Activated T-helper 1 cell treated with anti-CD3 and anti-CD28 coated beads, Interleukin-12 subunit alpha, Interleukin-12 subunit beta, Interleukin-2, Interleukin-4 antibody, amounts not matched to agents 30 ng/mL and 10 ng/mL and 1 ng/mL, durations not matched to agents 14 hours and 24 hours and 36 hours (primary cell): Measurements from ENCODE around the gene HMGCS2. TPM values are rescaled to one million over a fixed set of nuclear protein-coding genes. Genes with fewer than 3 reads are reported as not detected.
A peak's percentile ranks its signal among the peaks of the same experiment; 100 is the strongest.

Experiments
- DNase-seq: peaks from one replicate; pipeline ENCODE4 v3.0.0; 2021; ENCODE audit warnings: low spot score
- H3K27ac Mint-ChIP-seq: one replicate; pipeline ENCODE4 v1.8.0; 2021; ENCODE audit warnings: mild to moderate bottlenecking, mixed read lengths
- H3K27me3 Mint-ChIP-seq: one replicate; pipeline ENCODE4 v1.8.0; 2022; ENCODE audit warnings: mild to moderate bottlenecking, moderate library complexity, mixed read lengths; ENCODE audit not compliant: insufficient read depth
- H3K36me3 Mint-ChIP-seq: one replicate; pipeline ENCODE4 v1.8.0; 2021; ENCODE audit warnings: low read depth, mixed read lengths
- H3K4me1 Mint-ChIP-seq: one replicate; pipeline ENCODE4 v1.8.0; 2021; ENCODE audit warnings: low read depth, mixed read lengths
- H3K4me3 Mint-ChIP-seq: one replicate; pipeline ENCODE4 v1.8.0; 2021; ENCODE audit warnings: mild to moderate bottlenecking, moderate library complexity, mixed read lengths
- H3K9me3 Mint-ChIP-seq: one replicate; pipeline ENCODE4 v1.8.0; 2021; ENCODE audit warnings: mixed read lengths
- intact Hi-C: fragments of 100-400 bp; cut with micrococcal nuclease; formaldehyde crosslinking; loops from one replicate; pipeline ENCODE4 v1.15.1; 2024
- total RNA-seq: library from RNA; stranded (reverse); gene quantifications from 2 replicates; pipeline ENCODE4 v1.2.3, GENCODE V29; 2022

Gene HMGCS2
- total RNA-seq, 1 donor from 2014 or later, result not detected

GRCh38 chr1:119784191-119784781 is 15.6 kb upstream of the HMGCS2 start:
- no peak for DNase-seq
- Mint-ChIP-seq H3K4me3 (no peak overlapping the region), H3K9me3 (no peaks in the 10 kb centered on the region), H3K36me3 (no peaks in the 10 kb centered on the region), H3K27me3 (peaks cover 29% of the 10 kb centered on the region), H3K27ac (peak overlapping the region; percentile 18), H3K4me1 (peaks cover 61% of the 10 kb centered on the region)
- intact Hi-C loops, result loop anchor here (5.0 kb wide), 1 partner anchor 37 kb away; no protein-coding TSS in a partner anchor

GRCh38 chr1:119783354-119784185 is 14.9 kb upstream of the HMGCS2 start:
- Mint-ChIP-seq H3K9me3 (no peaks in the 10 kb centered on the region), H3K4me1 (peaks cover 61% of the 10 kb centered on the region), H3K36me3 (no peaks in the 10 kb centered on the region), H3K27me3 (peaks cover 29% of the 10 kb centered on the region), H3K27ac (peak overlapping the region; percentile 64), H3K4me3 (no peak overlapping the region)
- no peak for DNase-seq
- intact Hi-C loops, result loop anchor here (5.0 kb wide), 1 partner anchor 36 kb away; no protein-coding TSS in a partner anchor

DNA sequence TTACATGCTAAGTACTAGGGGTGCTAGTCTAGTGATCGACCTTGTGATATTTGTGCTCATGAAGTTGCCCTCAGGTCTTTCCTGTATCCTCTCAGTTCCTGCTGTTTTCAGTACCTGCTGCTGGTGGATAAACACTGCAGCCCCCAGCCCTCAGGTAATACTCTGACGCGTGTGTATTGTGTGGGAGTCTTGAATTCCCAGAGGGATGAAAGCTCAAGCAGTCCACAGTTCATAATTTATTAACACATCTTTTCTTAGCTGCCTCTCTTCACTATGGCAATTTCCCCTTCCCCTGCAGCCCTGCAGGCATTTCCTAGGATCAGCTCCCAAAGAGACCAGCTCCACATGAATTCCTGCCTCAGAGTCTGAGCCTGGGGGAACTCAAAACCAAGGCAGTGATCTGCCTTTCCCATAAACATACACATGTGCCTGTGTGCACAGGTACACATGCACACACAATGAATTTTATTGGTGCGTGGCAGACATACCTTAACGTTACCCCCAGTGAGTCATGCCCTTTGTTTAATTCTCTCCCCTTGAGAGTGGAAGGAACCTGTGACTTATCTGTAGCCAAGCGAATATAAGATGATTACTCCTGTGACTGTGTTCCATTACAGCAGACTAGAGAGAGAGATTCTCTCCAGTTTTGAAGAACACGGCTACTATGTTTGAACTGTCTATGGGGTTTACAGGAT is 14.1 kb upstream of the HMGCS2 start:
- H3K27me3 Mint-ChIP-seq, result peaks cover 29% of the 10 kb centered on the region
- no peak for DNase-seq
- H3K4me1 Mint-ChIP-seq, result peaks cover 55% of the 10 kb centered on the region
- H3K9me3 Mint-ChIP-seq, result no peaks in the 10 kb centered on the region
- H3K4me3 Mint-ChIP-seq, result no peak overlapping the region
- peak overlapping the region; percentile 64 for H3K27ac Mint-ChIP-seq
- intact Hi-C loops, result loop anchor here (5.0 kb wide), 1 partner anchor 35 kb away; no protein-coding TSS in a partner anchor
- no peaks in the 10 kb centered on the region for H3K36me3 Mint-ChIP-seq

- H3K27me3 Mint-ChIP-seq, result peaks cover 29% of the 10 kb centered on the region
- no peak for DNase-seq
- no peaks in the 10 kb centered on the region for H3K36me3 Mint-ChIP-seq
- H3K9me3 Mint-ChIP-seq, result no peaks in the 10 kb centered on the region
- no peak overlapping the region for H3K27ac Mint-ChIP-seq
- H3K4me1 Mint-ChIP-seq, result peaks cover 49% of the 10 kb centered on the region
- no peak overlapping the region for H3K4me3 Mint-ChIP-seq
- intact Hi-C loops, result loop anchor here (5.0 kb wide), 1 partner anchor 34 kb away; no protein-coding TSS in a partner anchor
Observed at GRCh38 chr1:119781434-119782210, 12.9 kb upstream of the HMGCS2 start.

- Mint-ChIP-seq H3K9me3 (no peaks in the 10 kb centered on the region), H3K4me1 (peaks cover 32% of the 10 kb centered on the region), H3K36me3 (no peaks in the 10 kb centered on the region), H3K27ac (no peak overlapping the region), H3K4me3 (no peak overlapping the region), H3K27me3 (peaks cover 34% of the 10 kb centered on the region)
- DNase-seq, result no peak
- intact Hi-C loops, result loop anchor here (5.0 kb wide), 1 partner anchor 33 kb away; no protein-coding TSS in a partner anchor
Observed at GRCh38 chr1:119779869-119780356, 11.2 kb upstream of the HMGCS2 start.

DNA sequence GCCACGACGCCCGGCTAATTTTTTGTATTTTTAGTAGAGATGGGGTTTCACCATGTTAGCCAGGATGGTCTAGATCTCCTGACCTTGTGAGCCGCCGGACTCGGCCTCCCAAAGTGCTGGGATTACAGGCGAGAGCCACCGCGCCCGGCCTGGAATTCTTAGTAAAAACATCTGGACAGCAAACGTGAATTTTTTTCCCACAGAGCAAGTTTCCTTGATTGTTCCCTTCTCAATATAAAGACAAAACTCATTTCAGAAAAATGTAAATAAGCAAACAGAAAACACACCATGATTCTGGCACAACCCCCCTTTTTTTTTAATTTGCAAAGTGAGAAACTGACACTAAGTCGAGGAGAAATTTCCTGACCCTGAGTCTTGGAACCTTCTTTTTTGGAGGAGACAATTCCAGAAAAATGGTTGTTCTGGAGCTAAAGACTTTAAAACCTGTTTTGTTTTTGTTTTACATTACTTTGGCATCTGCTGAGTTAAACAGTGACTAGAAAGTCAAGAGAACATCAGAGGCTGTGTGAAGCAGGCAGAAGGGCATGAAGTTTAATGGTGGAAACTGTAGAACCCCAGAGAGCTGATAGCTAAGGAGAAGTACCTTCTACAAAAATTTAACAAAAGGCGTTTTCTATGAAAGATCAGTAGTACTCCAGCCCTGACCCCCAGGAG is 10.3 kb upstream of the HMGCS2 start:
- intact Hi-C loops, result no loop called here

GRCh38 chr1:119778359-119778758 is 9.7 kb upstream of the HMGCS2 start:
- DNase-seq, result no peak
- Mint-ChIP-seq H3K27me3 (peaks cover 32% of the 10 kb centered on the region), H3K36me3 (peaks cover 3% of the 10 kb centered on the region), H3K4me1 (peaks cover 19% of the 10 kb centered on the region), H3K9me3 (no peaks in the 10 kb centered on the region), H3K27ac (no peak overlapping the region), H3K4me3 (no peak overlapping the region)
- intact Hi-C loops, result no loop called here

More for the DNA sequence above, 10.3 kb upstream of the HMGCS2 start:
- no peak for DNase-seq
- Mint-ChIP-seq H3K27ac (no peak overlapping the region), H3K36me3 (no peaks in the 10 kb centered on the region), H3K9me3 (no peaks in the 10 kb centered on the region), H3K4me3 (no peak overlapping the region), H3K27me3 (peaks cover 34% of the 10 kb centered on the region), H3K4me1 (peaks cover 26% of the 10 kb centered on the region)

DNA sequence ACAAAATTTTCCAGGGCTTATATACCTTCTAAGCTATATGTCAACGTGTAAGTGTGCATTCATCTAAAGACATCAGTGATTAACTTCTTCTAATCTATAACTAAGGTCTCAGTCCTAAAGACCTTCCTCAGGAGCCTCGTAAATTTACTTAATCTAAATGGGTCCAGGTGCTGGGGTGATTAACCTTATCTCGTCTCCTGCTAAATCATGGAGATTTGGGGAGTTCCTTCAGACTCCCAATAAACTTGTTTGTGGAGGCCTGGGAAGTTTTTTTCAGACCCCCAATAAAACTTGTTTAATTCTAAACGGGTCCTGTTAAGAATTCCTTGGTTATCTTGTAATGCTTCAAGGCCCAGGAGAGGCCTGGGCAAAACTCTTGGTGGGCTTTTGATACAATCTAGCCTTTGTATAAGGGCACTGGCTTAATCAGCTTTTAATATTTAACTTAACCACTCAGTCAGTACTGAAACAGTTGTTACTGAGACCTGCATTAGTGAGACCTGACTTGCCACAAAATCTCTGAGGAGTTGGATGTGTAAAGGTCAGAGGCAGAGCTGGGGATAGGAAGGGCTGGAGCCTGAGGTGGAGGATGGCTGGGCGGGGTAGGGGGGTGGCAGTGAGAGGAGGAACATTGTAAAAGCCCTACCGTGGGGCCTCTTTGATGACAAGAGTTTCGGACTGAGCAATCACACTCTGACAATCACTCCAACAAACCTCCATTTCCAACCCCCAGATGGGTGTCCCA is 6.2 kb upstream of the HMGCS2 start:
- Mint-ChIP-seq H3K27me3 (peaks cover 18% of the 10 kb centered on the region), H3K9me3 (no peaks in the 10 kb centered on the region), H3K27ac (no peak overlapping the region), H3K36me3 (peaks cover 3% of the 10 kb centered on the region), H3K4me3 (no peak overlapping the region), H3K4me1 (peaks cover 6% of the 10 kb centered on the region)
- intact Hi-C loops, result no loop called here
- DNase-seq, result no peak

- Mint-ChIP-seq H3K4me3 (no peak overlapping the region), H3K4me1 (no peaks in the 10 kb centered on the region), H3K9me3 (no peaks in the 10 kb centered on the region), H3K27ac (no peak overlapping the region), H3K27me3 (peaks cover 18% of the 10 kb centered on the region), H3K36me3 (peaks cover 3% of the 10 kb centered on the region)
- intact Hi-C loops, result no loop called here
- DNase-seq, result no peak
Observed at GRCh38 chr1:119773711-119774241, 5.1 kb upstream of the HMGCS2 start.

DNA sequence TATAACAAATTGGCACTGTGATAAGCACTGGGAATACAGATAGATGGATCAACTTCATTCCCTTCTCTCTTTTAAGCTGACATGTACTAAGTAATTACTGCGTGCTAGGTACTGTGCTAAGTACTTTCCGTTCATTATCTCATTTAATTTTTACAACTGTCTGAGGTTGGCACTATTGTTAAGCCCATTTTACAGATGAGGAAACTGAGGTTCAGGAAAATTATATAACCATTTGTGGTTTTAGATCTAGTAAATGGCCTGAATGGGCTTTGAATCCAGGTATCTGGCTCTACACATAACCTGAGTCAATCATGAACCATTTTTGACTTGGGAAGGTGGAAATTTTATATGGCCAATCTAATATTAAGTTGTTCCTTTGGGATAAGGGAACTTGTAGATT is 3.6 kb upstream of the HMGCS2 start:
- intact Hi-C loops, result no loop called here
- Mint-ChIP-seq H3K4me1 (no peaks in the 10 kb centered on the region), H3K9me3 (no peaks in the 10 kb centered on the region), H3K36me3 (peaks cover 3% of the 10 kb centered on the region), H3K4me3 (no peak overlapping the region), H3K27ac (no peak overlapping the region), H3K27me3 (peaks cover 21% of the 10 kb centered on the region)
- no peak for DNase-seq

GRCh38 chr1:119771770-119772169 is 3.1 kb upstream of the HMGCS2 start:
- intact Hi-C loops, result no loop called here
- Mint-ChIP-seq H3K27ac (no peak overlapping the region), H3K36me3 (peaks cover 3% of the 10 kb centered on the region), H3K4me3 (no peak overlapping the region), H3K4me1 (no peaks in the 10 kb centered on the region), H3K27me3 (peaks cover 26% of the 10 kb centered on the region), H3K9me3 (no peaks in the 10 kb centered on the region)
- DNase-seq, result no peak
